ENCODE data around the gene FIBCD1.

The FIBCD1 gene

DNA sequence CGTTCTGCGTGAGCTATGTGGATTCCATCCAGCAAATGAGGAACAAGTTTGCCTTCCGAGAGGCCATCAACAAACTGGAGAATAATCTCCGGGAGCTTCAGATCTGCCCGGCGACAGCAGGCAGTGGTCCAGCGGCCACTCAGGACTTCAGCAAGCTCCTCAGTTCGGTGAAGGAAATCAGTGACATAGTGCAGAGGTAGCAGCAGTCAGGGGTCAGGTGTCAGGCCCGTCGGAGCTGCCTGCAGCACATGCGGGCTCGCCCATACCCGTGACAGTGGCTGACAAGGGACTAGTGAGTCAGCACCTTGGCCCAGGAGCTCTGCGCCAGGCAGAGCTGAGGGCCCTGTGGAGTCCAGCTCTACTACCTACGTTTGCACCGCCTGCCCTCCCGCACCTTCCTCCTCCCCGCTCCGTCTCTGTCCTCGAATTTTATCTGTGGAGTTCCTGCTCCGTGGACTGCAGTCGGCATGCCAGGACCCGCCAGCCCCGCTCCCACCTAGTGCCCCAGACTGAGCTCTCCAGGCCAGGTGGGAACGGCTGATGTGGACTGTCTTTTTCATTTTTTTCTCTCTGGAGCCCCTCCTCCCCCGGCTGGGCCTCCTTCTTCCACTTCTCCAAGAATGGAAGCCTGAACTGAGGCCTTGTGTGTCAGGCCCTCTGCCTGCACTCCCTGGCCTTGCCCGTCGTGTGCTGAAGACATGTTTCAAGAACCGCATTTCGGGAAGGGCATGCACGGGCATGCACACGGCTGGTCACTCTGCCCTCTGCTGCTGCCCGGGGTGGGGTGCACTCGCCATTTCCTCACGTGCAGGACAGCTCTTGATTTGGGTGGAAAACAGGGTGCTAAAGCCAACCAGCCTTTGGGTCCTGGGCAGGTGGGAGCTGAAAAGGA is 53.3 kb downstream of the FIBCD1 start:
- no peaks in the 10 kb centered on the region for H3K27me3 Mint-ChIP-seq
- no peak overlapping the region for H3K4me3 Mint-ChIP-seq
- no peaks in the 10 kb centered on the region for H3K4me1 Mint-ChIP-seq
- H3K9me3 Mint-ChIP-seq: no peaks in the 10 kb centered on the region
- H3K36me3 Mint-ChIP-seq: peaks cover 61% of the 10 kb centered on the region
- no peak for ATAC-seq
- H3K27ac Mint-ChIP-seq: no peak overlapping the region

GRCh38 chr9:130884542-130885483 is 54.2 kb downstream of the FIBCD1 start:
- H3K36me3 Mint-ChIP-seq: peaks cover 70% of the 10 kb centered on the region
- no peak for ATAC-seq
- H3K27me3 Mint-ChIP-seq: no peaks in the 10 kb centered on the region
- H3K4me1 Mint-ChIP-seq: no peaks in the 10 kb centered on the region
- H3K9me3 Mint-ChIP-seq: no peaks in the 10 kb centered on the region
- H3K27ac Mint-ChIP-seq: no peak overlapping the region
- no peak overlapping the region for H3K4me3 Mint-ChIP-seq

DNA sequence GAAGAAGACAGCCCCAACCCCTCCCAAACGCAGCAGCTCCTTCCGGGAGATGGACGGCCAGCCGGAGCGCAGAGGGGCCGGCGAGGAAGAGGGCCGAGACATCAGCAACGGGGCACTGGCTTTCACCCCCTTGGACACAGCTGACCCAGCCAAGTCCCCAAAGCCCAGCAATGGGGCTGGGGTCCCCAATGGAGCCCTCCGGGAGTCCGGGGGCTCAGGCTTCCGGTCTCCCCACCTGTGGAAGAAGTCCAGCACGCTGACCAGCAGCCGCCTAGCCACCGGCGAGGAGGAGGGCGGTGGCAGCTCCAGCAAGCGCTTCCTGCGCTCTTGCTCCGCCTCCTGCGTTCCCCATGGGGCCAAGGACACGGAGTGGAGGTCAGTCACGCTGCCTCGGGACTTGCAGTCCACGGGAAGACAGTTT is 54.9 kb downstream of the FIBCD1 start:
- no peak for ATAC-seq

DNA sequence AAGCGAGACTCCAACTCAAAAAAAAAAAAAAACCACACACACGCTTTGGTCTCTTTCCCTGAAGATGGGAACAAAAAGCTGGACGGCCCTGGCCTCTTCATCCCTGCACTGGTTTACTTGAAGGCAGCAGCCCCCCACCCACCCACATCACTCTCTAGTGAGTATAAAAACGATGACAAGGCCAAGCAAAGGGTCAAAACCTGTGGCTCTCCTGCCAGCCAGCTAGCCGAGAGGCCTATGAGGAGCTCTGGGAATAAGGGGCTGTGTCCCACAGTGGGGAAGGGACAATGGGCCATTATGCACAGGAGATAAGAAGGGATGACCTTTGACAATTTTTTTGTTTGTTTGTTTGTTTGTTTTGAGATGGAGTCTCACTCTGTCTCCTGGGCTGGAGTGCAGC is 55.6 kb downstream of the FIBCD1 start:
- no peaks in the 10 kb centered on the region for H3K9me3 Mint-ChIP-seq
- no peak overlapping the region for H3K27ac Mint-ChIP-seq
- no peak for ATAC-seq
- H3K4me3 Mint-ChIP-seq: no peak overlapping the region
- no peaks in the 10 kb centered on the region for H3K27me3 Mint-ChIP-seq
- H3K36me3 Mint-ChIP-seq: peaks cover 79% of the 10 kb centered on the region
- no peaks in the 10 kb centered on the region for H3K4me1 Mint-ChIP-seq

More for the DNA sequence above, 54.9 kb downstream of the FIBCD1 start:
- H3K36me3 Mint-ChIP-seq: peaks cover 77% of the 10 kb centered on the region
- no peaks in the 10 kb centered on the region for H3K27me3 Mint-ChIP-seq
- H3K4me1 Mint-ChIP-seq: no peaks in the 10 kb centered on the region
- no peak overlapping the region for H3K4me3 Mint-ChIP-seq
- H3K27ac Mint-ChIP-seq: no peak overlapping the region
- no peaks in the 10 kb centered on the region for H3K9me3 Mint-ChIP-seq

DNA sequence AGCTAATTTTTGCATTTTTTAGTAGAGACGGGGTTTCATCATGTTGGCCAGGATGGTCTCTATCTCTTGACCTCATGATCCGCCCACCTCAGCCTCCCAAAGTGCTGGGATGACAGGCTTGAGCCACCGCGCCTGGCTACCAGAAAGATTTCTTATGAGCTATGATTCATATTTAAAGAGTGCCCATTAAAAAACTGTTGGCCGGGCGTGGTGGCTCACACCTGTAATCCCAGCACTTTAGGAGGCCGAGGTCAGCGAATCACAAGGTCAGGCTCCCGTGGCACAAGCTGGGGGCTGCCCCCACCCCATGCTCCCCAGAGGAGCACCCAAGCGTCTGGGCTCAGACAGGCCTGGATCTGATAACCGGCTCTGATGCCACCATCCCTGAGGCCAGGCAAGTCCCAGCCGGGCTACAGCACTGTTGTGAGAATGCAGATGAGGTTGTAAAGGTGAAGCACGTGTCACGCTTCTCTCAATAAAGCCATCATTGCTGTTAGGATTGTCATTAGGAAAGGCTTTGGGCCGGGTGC is 56.3 kb downstream of the FIBCD1 start:
- no peak for ATAC-seq
- peaks cover 80% of the 10 kb centered on the region for H3K36me3 Mint-ChIP-seq
- H3K27ac Mint-ChIP-seq: no peak overlapping the region
- no peak overlapping the region for H3K4me3 Mint-ChIP-seq
- no peaks in the 10 kb centered on the region for H3K27me3 Mint-ChIP-seq
- no peaks in the 10 kb centered on the region for H3K4me1 Mint-ChIP-seq
- H3K9me3 Mint-ChIP-seq: no peaks in the 10 kb centered on the region

GRCh38 chr9:130881516-130881915 is 57.5 kb downstream of the FIBCD1 start:
- Mint-ChIP-seq H3K4me3 (no peak overlapping the region), H3K27ac (no peak overlapping the region), H3K9me3 (no peaks in the 10 kb centered on the region), H3K36me3 (peaks cover 68% of the 10 kb centered on the region), H3K27me3 (no peaks in the 10 kb centered on the region), H3K4me1 (no peaks in the 10 kb centered on the region)
- no peak for ATAC-seq

GRCh38 chr9:130880599-130881220 is 58.3 kb downstream of the FIBCD1 start:
- no peaks in the 10 kb centered on the region for H3K4me1 Mint-ChIP-seq
- no peak overlapping the region for H3K27ac Mint-ChIP-seq
- H3K4me3 Mint-ChIP-seq: no peak overlapping the region
- ATAC-seq: no peak
- peaks cover 64% of the 10 kb centered on the region for H3K36me3 Mint-ChIP-seq
- H3K9me3 Mint-ChIP-seq: no peaks in the 10 kb centered on the region
- H3K27me3 Mint-ChIP-seq: no peaks in the 10 kb centered on the region

GRCh38 chr9:130879863-130880411 is 59.1 kb downstream of the FIBCD1 start:
- Mint-ChIP-seq H3K4me3 (no peak overlapping the region), H3K4me1 (no peaks in the 10 kb centered on the region), H3K27me3 (no peaks in the 10 kb centered on the region), H3K27ac (no peak overlapping the region), H3K36me3 (peaks cover 65% of the 10 kb centered on the region), H3K9me3 (no peaks in the 10 kb centered on the region)
- no peak for ATAC-seq

DNA sequence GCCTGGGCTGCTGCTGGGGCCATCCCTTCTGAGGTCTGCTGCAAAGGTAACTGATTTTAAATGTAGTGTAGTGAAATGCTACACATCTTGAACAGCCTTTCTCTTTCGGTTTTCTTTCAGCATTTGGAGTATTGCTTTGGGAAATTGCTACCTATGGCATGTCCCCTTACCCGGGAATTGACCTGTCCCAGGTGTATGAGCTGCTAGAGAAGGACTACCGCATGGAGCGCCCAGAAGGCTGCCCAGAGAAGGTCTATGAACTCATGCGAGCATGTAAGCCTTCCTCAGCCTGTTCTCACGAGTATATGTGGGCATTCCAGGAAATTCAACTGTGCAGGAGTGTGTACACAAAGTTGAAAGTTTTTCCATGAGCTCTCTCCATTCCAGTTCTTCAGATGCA is 60.8 kb downstream of the FIBCD1 start:
- H3K4me3 Mint-ChIP-seq: no peak overlapping the region
- no peak for ATAC-seq
- H3K27ac Mint-ChIP-seq: no peak overlapping the region
- no peaks in the 10 kb centered on the region for H3K4me1 Mint-ChIP-seq
- no peaks in the 10 kb centered on the region for H3K27me3 Mint-ChIP-seq
- no peaks in the 10 kb centered on the region for H3K9me3 Mint-ChIP-seq
- H3K36me3 Mint-ChIP-seq: peaks cover 65% of the 10 kb centered on the region

- H3K27me3 Mint-ChIP-seq: no peaks in the 10 kb centered on the region
- no peak overlapping the region for H3K27ac Mint-ChIP-seq
- H3K36me3 Mint-ChIP-seq: peaks cover 73% of the 10 kb centered on the region
- no peak overlapping the region for H3K4me3 Mint-ChIP-seq
- H3K9me3 Mint-ChIP-seq: no peaks in the 10 kb centered on the region
- H3K4me1 Mint-ChIP-seq: peaks cover under 1% of the 10 kb centered on the region
- ATAC-seq: no peak
Measured at GRCh38 chr9:130877300-130877699, 61.7 kb downstream of the FIBCD1 start.

GRCh38 chr9:130874783-130875182 is 64.3 kb downstream of the FIBCD1 start:
- peaks cover 25% of the 10 kb centered on the region for H3K4me1 Mint-ChIP-seq
- no peaks in the 10 kb centered on the region for H3K9me3 Mint-ChIP-seq
- no peak overlapping the region for H3K27ac Mint-ChIP-seq
- H3K4me3 Mint-ChIP-seq: no peak overlapping the region
- ATAC-seq: no peak
- no peaks in the 10 kb centered on the region for H3K27me3 Mint-ChIP-seq
- H3K36me3 Mint-ChIP-seq: peaks cover 60% of the 10 kb centered on the region

GRCh38 chr9:130873966-130874365 is 65.1 kb downstream of the FIBCD1 start:
- no peak for ATAC-seq
- Mint-ChIP-seq H3K27me3 (no peaks in the 10 kb centered on the region), H3K4me1 (peaks cover 26% of the 10 kb centered on the region), H3K27ac (no peak overlapping the region), H3K9me3 (no peaks in the 10 kb centered on the region), H3K4me3 (no peak overlapping the region), H3K36me3 (peaks cover 52% of the 10 kb centered on the region)

- Mint-ChIP-seq H3K36me3 (peaks cover 44% of the 10 kb centered on the region), H3K27ac (no peak overlapping the region), H3K4me1 (peaks cover 26% of the 10 kb centered on the region), H3K9me3 (no peaks in the 10 kb centered on the region), H3K4me3 (no peak overlapping the region), H3K27me3 (no peaks in the 10 kb centered on the region)
- ATAC-seq: no peak
Measured at GRCh38 chr9:130872912-130873503, 66.0 kb downstream of the FIBCD1 start.

GRCh38 chr9:130872508-130872907 is 66.5 kb downstream of the FIBCD1 start:
- Mint-ChIP-seq H3K27me3 (no peaks in the 10 kb centered on the region), H3K36me3 (peaks cover 43% of the 10 kb centered on the region), H3K27ac (no peak overlapping the region), H3K4me1 (peaks cover 26% of the 10 kb centered on the region), H3K9me3 (no peaks in the 10 kb centered on the region), H3K4me3 (no peak overlapping the region)
- no peak for ATAC-seq

Data from stimulated activated memory B cell treated with anti-CD40 and anti-IgM and Interleukin-4, amounts not matched to agents 10 μg/mL and 1 μg/mL and 100 μg/mL, for 72 hours (primary cell).